Middle frontal gyrus (tissue), 1 donor: ENCODE results near the gene DUSP5.

ENCODE experiments used
- DNase-seq: peaks from one replicate; pipeline ENCODE4 v3.0.0-alpha.2; 2015; ENCODE audit warnings: low spot score; ENCODE audit errors: extremely low spot score

Gene DUSP5

GRCh38 chr10:110544958-110545537 is 47.3 kb downstream of the DUSP5 start:
- no peak for DNase-seq

- DNase-seq = no peak
Measured at GRCh38 chr10:110546077-110546476, 48.4 kb downstream of the DUSP5 start.

GRCh38 chr10:110546499-110547110 is 48.9 kb downstream of the DUSP5 start:
- DNase-seq = no peak

- peak; percentile 55 for DNase-seq
Measured at GRCh38 chr10:110547139-110547761, 49.5 kb downstream of the DUSP5 start.

- no peak for DNase-seq
Measured at GRCh38 chr10:110548002-110548401, 50.3 kb downstream of the DUSP5 start.

- DNase-seq = no peak
Measured at GRCh38 chr10:110549211-110549610, 51.5 kb downstream of the DUSP5 start.

GRCh38 chr10:110553905-110554304 is 56.2 kb downstream of the DUSP5 start:
- DNase-seq = no peak

- DNase-seq = no peak
Measured at GRCh38 chr10:110556296-110556695, 58.6 kb downstream of the DUSP5 start.

GRCh38 chr10:110556969-110557601 is 59.4 kb downstream of the DUSP5 start:
- DNase-seq = no peak

- no peak for DNase-seq
Measured at GRCh38 chr10:110558041-110558440, 60.3 kb downstream of the DUSP5 start.

- no peak for DNase-seq
Measured at GRCh38 chr10:110560012-110560411, 62.3 kb downstream of the DUSP5 start.
